Hepatocyte (in vitro differentiated cells): Measurements from ENCODE around the gene SURF1.

Source experiments
- CTCF ChIP-seq: fragments of 200-600 bp; sonication (generic); IDR thresholded peaks from 2 replicates; pipeline ENCODE4 v1.5.1; 2016; ENCODE audit warnings: antibody characterized with exemption, mild to moderate bottlenecking; ENCODE audit not compliant: poor library complexity
- EZH2 ChIP-seq: fragments of 200-600 bp; sonication (generic); IDR thresholded peaks from 2 replicates; pipeline ENCODE4 v1.6.1; 2016; ENCODE audit warnings: antibody characterized with exemption, mild to moderate bottlenecking, borderline replicate concordance

GRCh38 chr9:133385452-133385851 is 29.2 kb upstream of the SURF1 start:
- TF ChIP-seq CTCF (no peak), EZH2 (no peak)
